ENCODE measurements around the gene VPS4B. TPM values are rescaled to one million over a fixed set of nuclear protein-coding genes. Genes with fewer than 3 reads are reported as not detected.

The VPS4B gene
- total and polyA plus RNA-seq, 10 of the 15 experiments (the other 5 are each of a cell fraction or from before 2014, with no cell fraction given), result 21.4 to 37.6 (median 29.8) TPM

- H3K27me3 ChIP-seq (replicated peaks in 1 of 2; ENCODE audit: control insufficient read depth in 2 of 2, insufficient read depth in 2 of 2, low read length in 1 of 2), result no peaks in the 10 kb centered on the region
- CTCF ChIA-PET, result no interaction called here
- RAD21 ChIA-PET (ENCODE audit: unreplicated experiment), result no interaction called here
- H3K4me2 ChIP-seq (ENCODE audit: control insufficient read depth, insufficient read depth), result no peak overlapping the region
- no peak overlapping the region for H2AFZ ChIP-seq (ENCODE audit: control insufficient read depth, low read depth, low read length)
- WGBS (ENCODE audit: insufficient coverage, insufficient replicate concordance, low lambda C conversion rate, missing lambda C conversion rate), result 97% methylated on average over 3 of the region's 3 CpGs
- no peak overlapping the region for H3K4me3 ChIP-seq
- SMC1A ChIA-PET (ENCODE audit: uncharacterized antibody, unreplicated experiment), result no interaction called here
- peaks cover 2 to 34% of the 10 kb centered on the region in 2 experiments for H3K36me3 ChIP-seq (ENCODE audit: control insufficient read depth in 2 of 2, insufficient read depth in 2 of 2, low read length in 1 of 2)
- intact Hi-C loops (cut with micrococcal nuclease; ENCODE audit: unreplicated experiment), result no loop called here
- no peak overlapping the region for H3K27ac ChIP-seq (ENCODE audit: control insufficient read depth, insufficient read depth)
- H4K20me1 ChIP-seq (ENCODE audit: control insufficient read depth, insufficient read depth), result no peaks in the 10 kb centered on the region
- H3K9ac ChIP-seq (ENCODE audit: control insufficient read depth, insufficient read depth, low read length), result no peak overlapping the region
- BruUV-seq (replicated peaks), result no TSS peak
- no peaks in the 10 kb centered on the region for H3K9me3 ChIP-seq (replicated peaks; ENCODE audit: control insufficient read depth, insufficient read depth, low read length)
- in situ Hi-C loops (cut with MboI), result no loop called here
- POLR2A ChIA-PET, result no interaction called here
- ATAC-seq, result no peak
- FAIRE-seq, result no peak
- no peaks in the 10 kb centered on the region for H3K79me2 ChIP-seq (ENCODE audit: control insufficient read depth, insufficient read depth, low read length)
- TF ChIP-seq, protein P1, sequence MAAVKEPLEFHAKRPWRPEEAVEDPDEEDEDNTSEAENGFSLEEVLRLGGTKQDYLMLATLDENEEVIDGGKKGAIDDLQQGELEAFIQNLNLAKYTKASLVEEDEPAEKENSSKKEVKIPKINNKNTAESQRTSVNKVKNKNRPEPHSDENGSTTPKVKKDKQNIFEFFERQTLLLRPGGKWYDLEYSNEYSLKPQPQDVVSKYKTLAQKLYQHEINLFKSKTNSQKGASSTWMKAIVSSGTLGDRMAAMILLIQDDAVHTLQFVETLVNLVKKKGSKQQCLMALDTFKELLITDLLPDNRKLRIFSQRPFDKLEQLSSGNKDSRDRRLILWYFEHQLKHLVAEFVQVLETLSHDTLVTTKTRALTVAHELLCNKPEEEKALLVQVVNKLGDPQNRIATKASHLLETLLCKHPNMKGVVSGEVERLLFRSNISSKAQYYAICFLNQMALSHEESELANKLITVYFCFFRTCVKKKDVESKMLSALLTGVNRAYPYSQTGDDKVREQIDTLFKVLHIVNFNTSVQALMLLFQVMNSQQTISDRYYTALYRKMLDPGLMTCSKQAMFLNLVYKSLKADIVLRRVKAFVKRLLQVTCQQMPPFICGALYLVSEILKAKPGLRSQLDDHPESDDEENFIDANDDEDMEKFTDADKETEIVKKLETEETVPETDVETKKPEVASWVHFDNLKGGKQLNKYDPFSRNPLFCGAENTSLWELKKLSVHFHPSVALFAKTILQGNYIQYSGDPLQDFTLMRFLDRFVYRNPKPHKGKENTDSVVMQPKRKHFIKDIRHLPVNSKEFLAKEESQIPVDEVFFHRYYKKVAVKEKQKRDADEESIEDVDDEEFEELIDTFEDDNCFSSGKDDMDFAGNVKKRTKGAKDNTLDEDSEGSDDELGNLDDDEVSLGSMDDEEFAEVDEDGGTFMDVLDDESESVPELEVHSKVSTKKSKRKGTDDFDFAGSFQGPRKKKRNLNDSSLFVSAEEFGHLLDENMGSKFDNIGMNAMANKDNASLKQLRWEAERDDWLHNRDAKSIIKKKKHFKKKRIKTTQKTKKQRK (IDR thresholded peaks at IDR 0.05; ENCODE audit: low read depth, low read length), result no peak
- TF ChIP-seq SMARCA5 (IDR thresholded peaks at IDR 0.05) (no peak), TAF1 (IDR thresholded peaks at IDR 0.05; ENCODE audit: borderline replicate concordance, low read depth, low read length) (no peak), TCF7 (IDR thresholded peaks at IDR 0.05; ENCODE audit: borderline replicate concordance) (no peak), LARP7 (IDR thresholded peaks at IDR 0.05) (no peak), NFYB (IDR thresholded peaks at IDR 0.05; ENCODE audit: insufficient read depth, low read depth, low read length) (no peak), CHD1 (IDR thresholded peaks at IDR 0.05; ENCODE audit: low read depth, low read length) (no peak), TCF12 (IDR thresholded peaks at IDR 0.05; ENCODE audit: low read depth, low read length) (no peak), NKRF (conservative IDR thresholded peaks at IDR 0.05) (no peak), ZNF24 (IDR thresholded peaks at IDR 0.05) (no peak), RBBP5 (conservative IDR thresholded peaks at IDR 0.05) (no peak), TBL1XR1 (IDR thresholded peaks at IDR 0.05; ENCODE audit: low read depth, low read length) (no peak), KAT2A (conservative IDR thresholded peaks at IDR 0.05; ENCODE audit: control insufficient read depth, low read depth, low read length) (no peak), USF1 (IDR thresholded peaks at IDR 0.05; ENCODE audit: borderline replicate concordance, extremely low read length, insufficient read depth, low read depth, low read length) (no peak), ZSCAN29 (IDR thresholded peaks at IDR 0.05) (no peak), NFIC (IDR thresholded peaks at IDR 0.05; ENCODE audit: low read depth, low read length) (no peak), HCFC1 (IDR thresholded peaks at IDR 0.05; ENCODE audit: low read length) (no peak)
- no peaks in the 10 kb centered on the region for H3K4me1 ChIP-seq (ENCODE audit: control insufficient read depth, insufficient read depth, low read length)
- no peak for DNase-seq (ENCODE audit: low read depth, low spot score)
Observed at GRCh38 chr18:63399300-63399699, 23.0 kb downstream of the VPS4B start.

Measured in GM12878 (cell line).